NCI-H1105 treated with DMSO at 0.1 percent for 48 hours (cell line): Measurements from ENCODE around the gene ROR2.
A peak's percentile ranks its signal among the peaks of the same experiment; 100 is the strongest.

Experiments
- DNase-seq: peaks from one replicate; lab custom pipeline; 2025; lab: John Stamatoyannopoulos, UW

The ROR2 gene

DNA sequence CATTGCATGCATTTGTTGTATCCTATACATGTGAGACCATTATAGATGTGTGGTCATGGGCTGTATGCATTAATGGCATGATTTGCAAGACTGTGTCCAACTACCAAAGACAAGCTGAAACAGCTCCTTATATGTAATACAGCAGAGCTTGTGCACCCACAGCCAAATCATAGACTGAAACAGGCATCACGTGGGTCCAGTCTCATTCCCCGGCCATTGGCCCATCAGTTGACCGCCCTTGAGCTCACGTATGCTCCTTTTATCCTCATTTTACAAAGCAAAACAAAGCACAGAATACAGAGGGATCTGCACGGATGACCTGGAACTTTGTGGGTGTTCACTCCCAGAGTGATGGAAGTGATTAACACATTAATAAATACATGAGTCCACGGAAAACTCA is 109.1 kb downstream of the ROR2 start:
- no peak for DNase-seq

DNA sequence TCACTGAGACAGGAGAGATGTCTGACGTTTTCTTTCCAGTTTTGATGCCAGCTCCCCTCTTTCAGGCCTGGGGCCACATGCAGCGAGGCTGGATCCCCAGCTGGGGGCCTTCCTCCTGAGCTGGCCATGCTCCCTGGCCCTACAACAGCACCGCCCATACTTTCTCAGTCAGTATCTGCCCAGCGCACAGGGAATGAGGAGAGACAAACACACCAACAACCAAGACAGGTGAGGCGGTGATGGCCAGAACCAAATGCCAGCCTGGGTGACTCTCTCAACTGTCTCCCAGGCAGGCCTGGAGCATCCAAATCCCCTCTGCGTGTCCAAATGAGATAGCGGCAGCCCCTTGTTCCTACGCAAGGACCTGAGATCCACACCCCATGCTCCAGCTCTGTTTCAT is 109.6 kb downstream of the ROR2 start:
- DNase-seq, result no peak

DNA sequence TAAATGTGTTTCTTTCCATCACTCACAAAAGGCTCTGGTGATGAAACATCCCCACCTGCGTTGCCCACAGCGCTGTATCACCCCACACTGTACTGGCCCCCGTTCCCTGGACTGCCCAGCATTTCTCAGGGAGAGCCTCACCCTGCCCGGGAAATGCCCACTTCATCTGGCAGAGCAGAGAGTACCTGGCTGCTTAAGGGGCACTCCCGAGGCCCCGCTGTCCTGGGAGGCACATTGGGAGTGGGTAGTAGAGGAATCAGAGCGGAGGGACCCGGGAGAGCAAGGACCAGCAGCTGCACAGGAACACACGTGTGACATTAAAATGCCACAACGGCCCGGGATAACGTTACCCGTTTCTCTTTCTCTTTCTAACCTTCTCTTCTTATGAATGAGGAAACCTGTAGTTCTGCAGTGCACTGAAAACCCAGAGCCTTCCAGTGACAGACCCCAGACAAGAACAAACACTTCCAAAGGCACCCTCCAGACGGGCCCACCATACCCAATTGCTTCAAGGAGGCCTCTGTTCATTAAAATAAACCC is 110.0 kb downstream of the ROR2 start:
- DNase-seq, result no peak

DNA sequence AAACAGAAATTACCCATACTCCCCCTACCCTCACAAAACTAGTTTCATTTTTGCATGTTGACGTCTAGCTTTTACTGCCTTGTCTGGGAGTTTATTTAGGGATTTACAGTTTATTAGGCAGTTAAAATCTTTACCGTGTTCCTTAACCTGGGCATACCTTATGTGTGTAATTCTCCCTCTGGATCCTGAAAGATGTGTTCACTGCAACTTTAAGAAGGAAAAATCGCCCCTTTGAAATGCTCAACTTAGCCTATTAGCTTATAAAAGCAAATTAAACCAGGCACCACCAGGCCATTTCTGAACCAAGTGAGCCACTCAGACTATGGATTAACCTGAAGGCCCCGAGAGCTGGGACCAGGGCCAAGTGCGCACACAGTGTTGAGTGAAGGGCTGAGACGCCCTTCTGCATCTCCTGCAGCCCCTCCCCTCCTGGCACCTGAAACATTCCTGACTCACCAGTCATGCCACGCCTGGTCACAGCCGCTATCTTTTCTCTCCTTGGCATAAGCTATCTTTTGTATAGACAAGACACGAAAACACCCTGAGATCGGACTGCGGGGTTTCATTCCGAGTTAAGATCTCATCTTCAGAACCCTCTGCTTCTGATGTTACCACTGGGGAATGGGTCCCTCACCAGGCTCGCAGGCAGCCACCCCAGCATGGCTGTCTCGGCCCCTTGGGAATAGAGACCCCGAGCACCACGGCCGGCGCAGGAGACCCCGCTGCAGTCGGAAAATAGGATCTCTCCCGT is 111.9 kb downstream of the ROR2 start:
- peak; percentile 86 for DNase-seq

DNA sequence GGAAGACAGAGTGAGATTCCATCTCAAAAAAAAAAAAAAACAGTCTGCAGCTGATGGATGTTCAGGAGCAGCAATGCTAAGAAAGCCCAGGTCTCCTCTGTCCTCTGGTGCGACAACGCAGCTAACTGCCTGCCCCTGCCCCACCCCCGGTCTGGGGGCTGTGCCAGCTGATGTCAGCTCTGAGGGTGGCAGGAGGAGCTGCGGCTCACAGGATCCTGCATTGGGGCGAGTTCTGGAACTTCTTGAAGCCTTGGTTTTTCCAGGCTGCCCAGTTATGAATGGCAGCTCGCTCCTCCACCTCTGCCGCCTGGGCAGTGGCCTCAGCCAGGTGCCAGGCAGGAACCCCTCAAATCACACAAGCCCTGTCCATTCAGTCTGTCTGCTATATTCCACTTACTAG is 113.5 kb downstream of the ROR2 start:
- DNase-seq, result no peak

DNA sequence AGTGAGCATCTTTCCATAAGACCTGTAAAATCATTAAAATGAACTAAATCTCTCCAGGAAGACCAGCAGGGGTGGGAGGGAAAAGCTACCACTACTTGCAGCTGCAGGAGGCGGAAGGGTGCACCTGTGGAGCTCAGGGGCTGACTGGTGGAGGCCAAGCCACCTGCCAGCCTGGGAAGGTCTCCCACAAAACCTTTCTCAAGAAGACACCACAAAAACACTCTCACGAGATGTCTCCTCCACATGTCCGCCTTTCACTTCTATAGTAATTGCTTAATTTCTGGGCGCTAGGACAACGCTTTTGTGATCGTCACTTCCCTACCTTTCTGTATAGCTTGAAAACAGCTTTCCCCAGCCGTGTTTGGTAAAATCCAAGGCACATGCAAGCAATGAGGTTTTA is 114.4 kb downstream of the ROR2 start:
- DNase-seq, result no peak

DNA sequence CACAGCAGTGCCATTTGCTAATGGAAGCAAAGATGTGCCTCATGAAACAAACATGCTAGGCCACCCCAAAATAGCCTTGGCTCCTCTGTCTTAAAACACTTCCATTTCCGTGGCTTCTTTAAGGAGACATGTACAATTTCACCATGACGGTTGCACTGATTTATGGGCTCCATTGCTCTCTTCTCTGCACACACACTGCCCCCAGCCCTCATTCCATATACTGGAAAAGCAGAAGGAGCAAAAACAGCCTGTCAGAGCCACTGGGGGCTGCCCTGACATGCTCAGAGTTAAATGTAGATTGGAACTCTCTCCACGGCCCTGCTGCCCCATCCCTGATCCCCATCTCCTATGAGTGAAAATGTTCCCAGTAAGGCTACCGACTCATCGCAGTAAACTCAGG is 114.8 kb downstream of the ROR2 start:
- no peak for DNase-seq

DNA sequence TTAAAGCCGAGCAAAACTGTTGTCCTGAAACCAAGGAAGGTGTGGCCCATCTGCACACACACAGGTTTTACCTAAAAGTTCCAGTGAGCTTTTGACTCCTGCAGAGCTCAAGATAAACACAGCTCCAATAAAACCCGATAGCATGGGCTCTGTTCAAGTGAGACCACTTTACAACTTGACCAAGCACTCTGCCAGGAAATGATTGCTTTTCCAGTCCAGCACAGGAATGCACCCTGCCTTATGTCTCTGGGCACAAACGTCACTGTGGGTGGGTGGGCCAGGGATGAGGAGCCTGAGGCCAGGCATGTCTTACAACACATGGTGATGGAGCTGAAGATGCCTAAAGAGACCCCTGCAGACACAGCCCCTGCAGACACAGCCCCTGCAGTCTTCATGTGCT is 115.3 kb downstream of the ROR2 start:
- no peak for DNase-seq

DNA sequence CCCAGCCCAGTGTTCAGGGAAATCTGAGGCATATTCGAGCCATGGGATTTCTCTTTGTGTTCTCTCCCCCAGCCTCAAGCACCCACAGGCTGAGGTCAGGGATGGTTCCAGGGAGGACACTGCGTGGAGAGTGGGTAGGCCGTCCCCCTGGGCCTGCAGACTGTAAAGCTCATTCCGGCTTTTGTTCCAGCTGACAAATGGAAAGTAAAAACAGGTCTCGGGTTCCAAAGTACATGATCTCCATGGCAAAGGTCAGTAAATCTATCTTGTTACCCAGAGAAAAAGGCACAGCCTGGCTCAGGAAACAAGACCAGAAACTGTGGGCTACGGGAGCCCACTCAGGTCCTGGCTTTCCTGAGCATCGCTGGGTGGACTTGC is 116.2 kb downstream of the ROR2 start:
- DNase-seq, result no peak

DNA sequence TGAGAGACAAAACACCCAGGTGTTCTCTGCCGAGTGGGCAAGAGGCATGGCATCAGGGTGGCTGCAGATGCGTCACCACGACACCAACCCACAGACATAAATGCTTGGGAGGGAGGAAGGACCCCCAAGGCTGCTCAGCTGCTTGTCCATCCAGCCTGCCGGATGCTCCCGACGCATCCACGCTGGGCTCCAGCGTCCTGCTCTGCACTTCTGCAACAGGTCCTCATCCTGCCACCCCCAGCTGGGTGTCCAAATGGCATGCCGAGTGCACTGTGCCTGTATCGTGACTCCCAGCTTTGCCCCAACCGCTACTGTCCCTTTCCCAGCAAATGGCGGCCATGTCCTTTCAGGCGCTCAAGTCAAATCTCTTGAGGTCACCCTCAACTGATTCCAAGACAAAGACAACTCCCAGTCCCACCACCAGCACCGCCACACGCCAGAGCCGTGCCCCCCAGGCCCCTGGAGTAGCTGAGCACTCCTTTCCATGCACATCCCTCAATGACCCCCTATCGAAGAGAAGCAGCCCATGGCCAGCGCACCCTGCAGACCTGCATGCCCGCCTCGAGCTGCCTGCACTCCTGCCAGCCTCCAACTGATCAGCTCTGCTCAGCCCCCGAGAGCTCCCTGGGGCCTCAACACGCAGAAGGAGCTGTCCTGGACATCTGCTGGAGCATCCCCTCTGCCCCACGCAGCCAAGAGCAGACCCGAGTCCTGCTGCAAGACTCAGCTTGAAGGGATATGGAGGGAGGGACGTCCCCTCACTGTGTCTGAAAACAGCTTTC is 116.7 kb downstream of the ROR2 start:
- no peak for DNase-seq

DNA sequence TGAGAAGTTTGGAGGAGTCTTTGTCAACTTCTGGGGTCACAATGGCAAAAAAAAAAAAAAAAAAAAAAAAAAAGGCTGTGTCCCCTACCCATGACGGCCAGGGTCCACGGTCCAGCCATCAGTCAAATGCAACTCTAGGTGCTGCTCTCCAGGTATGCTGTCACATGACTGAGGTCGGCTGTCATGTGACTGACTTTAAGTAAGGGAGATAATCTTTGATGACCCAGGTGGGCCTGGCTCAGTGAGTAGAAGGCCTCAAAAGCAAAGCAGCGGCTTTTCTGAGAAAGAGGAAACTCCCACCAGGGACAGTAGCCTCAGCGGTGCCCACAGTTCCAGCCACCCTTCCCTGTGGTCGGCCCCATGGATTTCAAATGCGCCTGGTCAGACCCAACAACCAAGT is 117.7 kb downstream of the ROR2 start:
- no peak for DNase-seq

DNA sequence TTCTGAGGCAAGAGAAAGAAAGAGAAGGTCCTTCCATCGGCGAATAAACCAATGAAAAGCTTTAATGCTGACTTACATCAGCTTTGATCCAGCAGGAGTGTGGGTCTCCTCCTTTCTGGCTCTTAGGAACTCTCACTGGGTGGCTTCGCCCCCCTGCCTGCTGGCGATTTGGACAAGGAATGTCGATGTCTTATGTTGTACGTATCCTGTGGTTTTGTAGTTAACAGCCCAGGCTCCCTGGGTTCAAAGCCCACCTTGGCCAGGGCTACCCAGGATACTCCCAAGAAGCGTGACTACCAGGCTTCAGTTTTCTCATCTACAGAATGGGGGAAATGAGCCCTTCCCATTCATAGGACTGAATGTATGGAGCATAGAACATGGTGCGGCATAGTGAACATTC is 124.2 kb downstream of the ROR2 start:
- no peak for DNase-seq

DNA sequence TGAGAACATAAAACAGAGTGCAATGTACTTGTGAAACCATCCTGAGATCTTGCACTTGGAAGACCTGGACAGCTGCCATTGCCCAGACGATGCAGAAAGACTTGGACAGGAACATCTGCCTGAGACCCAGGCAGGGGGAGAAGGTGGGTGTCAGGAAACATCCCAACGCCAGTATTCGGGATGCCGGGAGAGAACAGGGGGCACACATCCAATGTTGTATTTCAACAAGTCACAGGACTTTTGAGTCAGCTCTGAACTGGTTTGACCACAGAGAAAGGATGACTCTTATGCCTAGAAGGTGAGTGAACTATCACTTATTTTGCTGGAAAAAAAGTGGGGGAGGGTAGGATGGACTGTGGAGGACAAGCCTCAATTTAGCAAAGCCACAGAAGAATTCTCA is 124.6 kb downstream of the ROR2 start:
- no peak for DNase-seq

DNA sequence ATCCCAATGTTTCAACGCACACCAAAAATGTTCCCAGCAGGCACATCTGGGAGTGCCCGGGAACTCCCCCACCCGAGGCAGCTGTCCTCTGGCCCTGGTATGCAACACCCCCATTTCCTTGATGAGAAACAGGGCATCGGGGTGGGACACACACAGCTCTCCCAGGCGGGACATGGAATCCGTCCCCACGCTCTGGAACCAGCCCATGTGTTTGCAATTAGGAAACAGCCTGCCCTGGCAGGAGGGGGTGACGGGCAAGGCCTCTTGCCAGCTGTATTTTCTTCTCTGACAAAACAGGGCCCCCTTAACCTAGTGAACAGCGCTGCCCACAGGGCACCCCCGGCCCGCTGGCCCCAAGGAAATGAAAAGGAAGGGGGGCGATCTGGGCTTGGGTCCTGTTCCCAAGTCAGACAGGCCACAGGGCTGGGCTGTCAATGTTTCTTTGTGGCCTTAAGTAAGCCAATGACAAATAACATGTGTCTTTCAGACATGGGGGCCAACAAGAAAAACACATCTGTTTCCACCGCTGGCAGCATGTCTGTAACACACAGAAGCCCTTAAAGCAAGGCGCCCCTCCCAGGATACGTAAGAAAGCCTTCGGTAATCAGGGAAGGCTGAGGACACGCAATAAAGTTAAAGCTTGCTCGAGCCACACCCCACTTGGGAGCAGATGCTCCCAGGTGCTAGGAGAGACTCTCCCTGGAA is 125.3 kb downstream of the ROR2 start:
- no peak for DNase-seq

DNA sequence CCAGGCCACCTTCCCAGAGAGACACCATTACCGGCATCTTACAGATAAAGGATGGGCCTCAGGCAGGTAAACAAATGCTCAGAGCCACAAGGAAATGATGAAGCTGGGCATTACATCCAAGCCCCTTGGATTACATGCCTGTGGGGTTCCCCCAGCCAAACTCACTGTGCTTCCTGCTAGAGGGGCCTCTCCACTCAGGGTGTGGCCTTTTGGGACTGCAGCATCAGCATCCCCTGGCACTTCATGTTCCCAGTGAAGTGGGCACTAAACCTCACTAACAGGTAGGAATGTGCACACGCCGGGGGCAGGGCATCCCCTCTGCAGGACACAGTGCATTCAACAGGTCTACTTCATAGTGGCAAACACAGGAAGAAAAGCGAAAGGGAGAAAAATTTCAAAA is 125.9 kb downstream of the ROR2 start:
- no peak for DNase-seq

DNA sequence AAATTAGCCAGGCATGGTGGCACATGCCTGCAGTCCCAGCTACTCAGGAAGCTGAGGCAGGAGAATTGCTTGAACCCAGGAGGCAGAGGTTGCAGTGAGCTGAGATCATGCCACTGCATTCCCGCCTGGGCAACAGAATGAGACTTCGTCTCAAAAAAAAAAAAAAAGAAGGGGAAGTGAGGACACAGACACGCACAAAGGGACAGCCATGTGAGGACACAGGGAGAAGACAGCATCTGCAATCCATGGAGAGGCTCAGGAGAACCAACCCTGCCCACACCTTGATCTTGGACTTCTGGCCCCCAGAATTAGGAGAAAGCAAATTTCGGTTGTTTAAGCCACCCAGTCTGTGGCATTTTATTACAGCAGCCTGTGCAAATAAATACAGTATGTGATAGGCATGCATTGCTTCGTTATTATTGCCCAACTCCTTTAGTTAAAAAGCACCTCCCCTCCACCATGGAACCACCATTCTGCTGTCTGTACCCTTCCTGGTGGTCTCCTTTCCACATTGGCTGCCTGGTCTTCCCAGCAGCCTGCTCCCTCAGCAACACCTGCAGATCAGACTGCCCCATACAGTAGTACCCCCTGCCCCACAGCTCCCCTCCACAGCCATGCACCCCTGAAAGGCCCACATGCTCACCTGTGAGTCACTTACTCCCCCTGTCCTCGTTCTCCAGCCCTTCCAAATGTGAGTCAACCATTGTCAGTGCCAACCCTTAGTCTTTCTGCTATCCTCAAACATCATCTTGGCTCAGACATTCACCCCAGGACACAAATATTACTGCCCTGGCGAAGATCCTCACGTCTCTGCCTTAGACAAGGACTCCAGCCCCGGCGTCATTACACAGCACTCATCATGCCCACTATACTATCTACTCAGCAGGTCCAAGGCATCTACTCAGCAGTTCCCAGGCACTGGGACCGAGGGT is 128.8 kb downstream of the ROR2 start:
- no peak for DNase-seq

DNA sequence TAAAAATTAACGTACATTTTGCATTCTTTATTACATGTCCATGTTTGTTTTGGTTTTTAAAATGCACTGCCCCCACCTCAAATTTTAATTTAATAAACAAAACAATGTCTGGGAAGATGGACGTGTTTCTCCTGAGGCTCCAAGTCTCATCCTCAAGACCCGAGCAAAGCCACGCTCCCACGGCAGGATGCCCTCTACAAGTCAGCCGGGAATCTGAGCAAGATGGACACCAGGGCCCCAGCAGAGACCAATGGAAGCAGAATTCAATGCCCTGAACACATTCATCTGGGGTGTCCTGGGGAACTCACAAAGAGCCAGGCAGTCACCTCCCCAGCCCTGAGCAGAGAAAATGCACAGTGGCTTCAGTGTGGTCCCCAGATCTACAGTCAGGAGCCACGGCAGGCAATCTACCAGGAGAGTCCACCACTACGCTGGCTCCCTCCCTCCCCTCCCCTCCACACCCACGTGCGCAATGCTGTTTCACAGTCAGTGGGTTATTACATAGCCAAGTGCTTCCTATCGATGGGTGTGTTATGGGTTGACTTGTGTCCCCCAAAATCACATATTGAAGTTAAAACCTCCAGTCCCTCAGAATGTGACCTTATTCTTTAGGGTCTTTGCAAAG is 129.8 kb downstream of the ROR2 start:
- no peak for DNase-seq

DNA sequence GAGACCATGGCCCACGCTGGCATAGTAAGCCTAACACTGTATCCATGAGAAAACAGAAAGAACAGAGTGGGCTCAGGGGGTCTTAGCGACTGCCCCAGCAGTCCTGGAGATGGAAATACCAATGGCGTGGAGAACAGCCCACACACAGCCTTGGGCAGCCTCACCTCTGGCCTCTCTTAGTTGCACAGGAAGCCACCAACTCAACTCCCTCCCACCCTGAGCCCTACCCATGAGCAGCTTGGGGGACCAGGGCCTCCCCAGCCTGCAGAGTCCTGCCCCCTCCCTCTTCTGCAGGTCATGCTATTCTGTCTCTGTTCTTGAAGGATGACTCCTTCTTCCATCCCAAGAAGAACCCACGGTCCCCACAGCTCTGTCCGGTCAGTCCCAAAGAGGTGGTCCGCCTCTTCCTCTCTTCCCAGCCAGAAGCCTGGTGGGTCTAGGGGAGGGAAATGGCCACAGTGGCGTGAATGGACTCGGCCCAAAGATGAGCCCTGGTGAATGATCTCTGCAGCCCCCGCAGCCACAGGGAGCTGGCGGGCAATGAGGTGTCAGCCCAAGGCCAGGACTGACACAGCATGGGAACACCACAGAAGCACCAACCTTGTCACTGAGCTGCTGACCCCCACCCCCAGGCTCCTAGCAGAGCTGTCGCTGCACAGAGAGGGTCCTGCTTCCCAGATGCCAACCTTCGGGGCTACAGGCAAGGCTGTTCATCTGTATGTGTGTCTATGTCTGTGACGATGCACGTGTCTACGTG is 131.2 kb downstream of the ROR2 start:
- DNase-seq, result no peak

DNA sequence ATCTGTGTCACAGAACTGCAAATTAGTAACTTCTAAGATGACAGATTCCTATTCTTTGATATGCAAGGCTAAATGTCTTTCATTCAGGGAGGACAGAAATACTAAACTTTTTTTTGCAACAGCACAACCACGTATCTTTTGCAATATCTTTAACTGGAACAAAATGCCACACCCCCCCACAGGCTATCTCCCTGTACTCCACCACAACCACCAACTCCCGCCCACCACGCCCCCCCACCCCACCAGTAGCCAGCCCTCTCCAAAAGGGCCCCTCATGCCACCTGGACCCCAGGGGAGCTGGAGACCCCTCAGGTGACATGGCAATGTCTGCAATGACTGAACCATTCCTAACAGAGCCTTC is 131.8 kb downstream of the ROR2 start:
- DNase-seq, result no peak

DNA sequence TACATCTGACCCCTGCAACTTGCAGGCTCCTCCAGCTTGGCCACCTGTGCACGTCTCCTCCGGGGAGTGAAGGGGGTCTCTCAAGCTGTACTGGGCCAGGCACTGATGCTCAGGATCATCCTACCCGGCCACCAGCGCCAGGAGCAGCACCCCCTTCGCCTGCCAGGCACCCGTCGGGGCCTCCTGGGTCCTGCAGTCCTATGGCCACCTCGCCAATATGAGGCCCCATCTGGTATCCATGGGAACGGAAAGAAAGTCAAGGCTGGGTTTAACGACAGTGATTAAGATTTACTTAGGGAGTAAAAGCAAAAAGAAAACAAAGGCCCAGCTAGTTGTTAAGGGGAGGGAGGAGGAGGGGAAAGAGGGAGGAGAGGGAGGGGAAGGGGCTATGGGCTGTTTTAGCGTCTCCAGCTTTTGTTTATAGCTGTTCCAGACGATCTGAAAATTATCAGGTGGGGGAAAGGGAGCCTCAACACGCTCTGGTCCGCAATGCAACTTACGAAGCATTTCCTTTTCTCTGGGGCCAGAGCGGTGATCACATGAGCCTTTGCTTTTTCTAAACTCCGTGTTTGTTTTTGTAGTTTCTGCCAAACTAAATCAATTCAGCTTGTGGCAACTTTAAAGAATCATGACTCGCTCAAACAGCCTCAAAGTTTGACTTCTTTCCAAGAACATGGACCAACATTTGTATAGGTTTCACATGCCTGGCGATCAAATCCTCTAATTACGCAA is 132.4 kb downstream of the ROR2 start:
- no peak for DNase-seq
